SU-DHL-6 (cell line): Measurements from ENCODE around the gene CHURC1.

Experiments
- H2AFZ ChIP-seq: fragments of 200-600 bp; sonication (generic); 2 replicates; pipeline ENCODE4 v1.6.1; 2014; ENCODE audit warnings: low read depth, mild to moderate bottlenecking, moderate library complexity, mixed read lengths, antibody characterized with exemption, low read length; ENCODE audit not compliant: severe bottlenecking
- H3F3A ChIP-seq: fragments of 200-600 bp; shearing (Covaris generic); 2 replicates; pipeline ENCODE4 v1.6.0; 2016; ENCODE audit warnings: antibody characterized with exemption, mild to moderate bottlenecking; ENCODE audit not compliant: insufficient read depth
- H3K27ac ChIP-seq: fragments of 200-600 bp; sonication (generic); 2 replicates; pipeline ENCODE4 v1.5.1; 2016; ENCODE audit warnings: low read depth, mild to moderate bottlenecking, low read length, moderate library complexity, mixed read lengths
- H3K27me3 ChIP-seq: fragments of 200-600 bp; sonication (generic), shearing (Covaris generic); 2 replicates; pipeline ENCODE4 v1.6.0; 2014; ENCODE audit warnings: mild to moderate bottlenecking, low read length
- H3K36me3 ChIP-seq: fragments of 200-600 bp; sonication (generic); 2 replicates; pipeline ENCODE4 v1.6.1; 2014; ENCODE audit warnings: mild to moderate bottlenecking, low read length, mixed read lengths
- H3K4me2 ChIP-seq: fragments of 300-600, 200-600 bp; shearing (Covaris generic), sonication (generic); 2 replicates; pipeline ENCODE4 v1.6.0; 2014; ENCODE audit warnings: low read length, low read depth, mild to moderate bottlenecking; ENCODE audit not compliant: poor library complexity, severe bottlenecking
- H3K4me3 ChIP-seq: fragments of 200-600 bp; sonication (generic); 2 replicates; pipeline ENCODE4 v1.5.1; 2014; ENCODE audit warnings: antibody characterized with exemption, low read length, mild to moderate bottlenecking, mixed read lengths; ENCODE audit not compliant: insufficient read depth, poor library complexity, severe bottlenecking
- H3K79me2 ChIP-seq: fragments of 200-600 bp; sonication (generic); 2 replicates; pipeline ENCODE4 v1.6.1; 2014; ENCODE audit warnings: mild to moderate bottlenecking, low read length, moderate library complexity; ENCODE audit not compliant: insufficient read depth
- H3K9ac ChIP-seq: fragments of 200-600 bp; sonication (generic); 2 replicates; pipeline ENCODE4 v1.7.0; 2014; ENCODE audit warnings: mild to moderate bottlenecking, low read length
- H3K9me2 ChIP-seq: fragments of 200-600 bp; sonication (generic); replicated peaks from 2 replicates; pipeline ENCODE4 v1.6.1; 2014; ENCODE audit warnings: low read length; ENCODE audit not compliant: insufficient read depth
- H3K9me3 ChIP-seq: fragments of 200-600 bp; sonication (generic); 2 replicates; pipeline ENCODE4 v1.6.1; 2014; ENCODE audit warnings: low read length, mixed read lengths; ENCODE audit not compliant: insufficient read depth
- H4K20me1 ChIP-seq: fragments of 200-600 bp; sonication (generic); 2 replicates; pipeline ENCODE4 v1.6.1; 2014; ENCODE audit warnings: low read depth, mild to moderate bottlenecking, antibody characterized with exemption, low read length, moderate library complexity, mixed read lengths
- CTCF ChIP-seq: fragments of 200-600 bp; sonication (generic); IDR thresholded peaks from one replicate; pipeline ENCODE4 v1.5.1; 2017; ENCODE audit warnings: antibody characterized with exemption, mild to moderate bottlenecking, low read length, moderate library complexity; ENCODE audit not compliant: insufficient read depth, poor library complexity, severe bottlenecking
- EZH2phosphoT487 ChIP-seq: fragments of 200-600 bp; sonication (generic), shearing (Covaris generic); conservative IDR thresholded peaks from 2 replicates; pipeline ENCODE4 v1.6.1; 2018; ENCODE audit warnings: mild to moderate bottlenecking, antibody characterized with exemption, low read length, moderate library complexity, mixed read lengths

The CHURC1 gene

GRCh38 chr14:64891173-64891838 lies 22.9 kb upstream of the CHURC1 start:
- Histone ChIP-seq H3K9me3 (no peaks in the 10 kb centered on the region), H3K4me3 (no peak overlapping the region), H3K4me2 (no peak overlapping the region), H3K36me3 (no peaks in the 10 kb centered on the region), H3K9me2 (no peaks in the 10 kb centered on the region), H3K79me2 (no peaks in the 10 kb centered on the region), H2AFZ (no peak overlapping the region), H3K9ac (no peak overlapping the region), H3K27ac (no peak overlapping the region), H3K27me3 (no peaks in the 10 kb centered on the region), H4K20me1 (no peaks in the 10 kb centered on the region; the same call in 1 of the 2 replicates), H3F3A (no peaks in the 10 kb centered on the region)
- TF ChIP-seq CTCF = no peak
- TF ChIP-seq EZH2phosphoT487 = no peak

GRCh38 chr14:64891839-64892375 lies 22.3 kb upstream of the CHURC1 start:
- Histone ChIP-seq H2AFZ (no peak overlapping the region), H4K20me1 (no peaks in the 10 kb centered on the region; the same call in 1 of the 2 replicates), H3K4me3 (no peak overlapping the region), H3K9me3 (no peaks in the 10 kb centered on the region), H3F3A (no peaks in the 10 kb centered on the region), H3K36me3 (no peaks in the 10 kb centered on the region), H3K27ac (no peak overlapping the region), H3K79me2 (no peaks in the 10 kb centered on the region), H3K27me3 (no peaks in the 10 kb centered on the region), H3K9ac (no peak overlapping the region), H3K4me2 (no peak overlapping the region), H3K9me2 (no peaks in the 10 kb centered on the region)
- TF ChIP-seq CTCF (peak; percentile 26), EZH2phosphoT487 (no peak)

DNA sequence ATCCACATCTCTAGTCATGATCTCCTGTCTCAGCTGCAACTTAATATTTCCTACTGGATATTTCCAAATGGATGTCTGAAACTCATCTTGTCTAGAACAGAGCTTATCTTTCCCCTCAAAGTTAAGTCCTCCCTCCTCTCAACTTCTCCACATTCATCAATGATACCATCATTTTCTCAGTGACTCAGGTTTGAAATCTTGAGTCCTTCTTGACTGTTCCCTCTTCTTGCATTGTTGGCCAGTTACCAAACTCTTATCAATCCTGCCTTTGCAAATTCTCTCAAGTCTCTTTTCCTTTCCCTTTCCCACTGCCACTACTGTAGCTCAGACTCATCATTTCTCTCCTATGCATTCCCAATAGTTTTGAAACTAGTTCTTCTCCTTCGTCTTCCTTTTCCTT lies 14.3 kb upstream of the CHURC1 start:
- Histone ChIP-seq H3F3A (no peaks in the 10 kb centered on the region), H3K4me2 (no peak overlapping the region), H3K36me3 (no peaks in the 10 kb centered on the region), H3K27ac (no peak overlapping the region), H3K9me3 (no peaks in the 10 kb centered on the region), H3K9ac (no peak overlapping the region), H4K20me1 (no peaks in the 10 kb centered on the region), H3K4me3 (no peak overlapping the region), H2AFZ (no peak overlapping the region), H3K27me3 (no peaks in the 10 kb centered on the region), H3K9me2 (no peaks in the 10 kb centered on the region), H3K79me2 (no peaks in the 10 kb centered on the region)
- TF ChIP-seq EZH2phosphoT487 = no peak
- no peak for TF ChIP-seq CTCF
